Measurements from ENCODE around the gene DLG2.

The DLG2 gene

DNA sequence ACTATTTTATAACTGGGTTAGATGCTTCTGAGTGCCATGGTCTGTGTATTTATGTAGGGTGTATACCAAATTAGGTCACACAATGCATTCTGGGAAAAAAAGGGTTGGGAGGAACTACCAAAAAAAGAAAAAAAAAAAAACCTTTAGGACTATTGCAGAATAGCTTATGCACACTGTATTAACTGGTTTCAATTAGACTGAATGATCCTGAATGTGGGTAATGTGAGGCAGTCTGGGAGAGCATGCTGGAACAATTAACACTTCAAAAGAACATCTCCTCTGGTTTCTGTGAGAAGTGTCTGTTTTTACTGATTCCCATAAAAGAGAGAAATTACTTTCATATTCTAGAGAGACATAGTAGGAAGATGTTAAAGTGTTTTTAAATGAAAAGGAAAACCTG lies 521.3 kb downstream of the DLG2 start:
- H3K9me3 ChIP-seq (ENCODE audit: insufficient read depth, low read length): peaks cover 9% of the 10 kb centered on the region; the same call in 1 of the 2 replicates

DNA sequence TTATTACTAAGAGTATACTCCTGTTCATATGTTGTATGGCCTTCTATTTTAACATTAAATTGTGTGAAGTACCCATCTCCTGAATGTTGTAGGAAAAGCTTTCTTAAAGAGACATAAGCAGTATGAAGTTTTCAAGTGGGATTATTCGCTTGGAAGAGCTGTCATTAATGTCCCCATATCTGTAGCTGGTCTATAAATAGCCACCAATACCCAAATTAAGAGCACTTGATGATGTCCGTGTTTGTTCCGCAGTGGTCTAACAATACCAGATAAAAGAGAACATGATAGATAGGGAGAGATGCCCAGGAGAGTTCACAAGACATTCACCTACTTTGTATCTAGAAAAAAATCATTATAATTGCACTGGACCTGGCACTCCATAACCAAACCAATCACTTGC lies 527.6 kb downstream of the DLG2 start:
- peaks cover 16% of the 10 kb centered on the region for H3K36me3 ChIP-seq (replicated peaks; ENCODE audit: low read depth, low read length)
- no peak for TF ChIP-seq EZH2phosphoT487 (IDR thresholded peaks at IDR 0.05; ENCODE audit: low read depth)
- TF ChIP-seq, protein P1, sequence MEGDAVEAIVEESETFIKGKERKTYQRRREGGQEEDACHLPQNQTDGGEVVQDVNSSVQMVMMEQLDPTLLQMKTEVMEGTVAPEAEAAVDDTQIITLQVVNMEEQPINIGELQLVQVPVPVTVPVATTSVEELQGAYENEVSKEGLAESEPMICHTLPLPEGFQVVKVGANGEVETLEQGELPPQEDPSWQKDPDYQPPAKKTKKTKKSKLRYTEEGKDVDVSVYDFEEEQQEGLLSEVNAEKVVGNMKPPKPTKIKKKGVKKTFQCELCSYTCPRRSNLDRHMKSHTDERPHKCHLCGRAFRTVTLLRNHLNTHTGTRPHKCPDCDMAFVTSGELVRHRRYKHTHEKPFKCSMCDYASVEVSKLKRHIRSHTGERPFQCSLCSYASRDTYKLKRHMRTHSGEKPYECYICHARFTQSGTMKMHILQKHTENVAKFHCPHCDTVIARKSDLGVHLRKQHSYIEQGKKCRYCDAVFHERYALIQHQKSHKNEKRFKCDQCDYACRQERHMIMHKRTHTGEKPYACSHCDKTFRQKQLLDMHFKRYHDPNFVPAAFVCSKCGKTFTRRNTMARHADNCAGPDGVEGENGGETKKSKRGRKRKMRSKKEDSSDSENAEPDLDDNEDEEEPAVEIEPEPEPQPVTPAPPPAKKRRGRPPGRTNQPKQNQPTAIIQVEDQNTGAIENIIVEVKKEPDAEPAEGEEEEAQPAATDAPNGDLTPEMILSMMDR (IDR thresholded peaks at IDR 0.05; ENCODE audit: low read depth, low read length): no peak

More for the DNA sequence above, 521.3 kb downstream of the DLG2 start:
- H3K27me3 ChIP-seq (ENCODE audit: low read depth, low read length): no peaks in the 10 kb centered on the region
- peaks cover 36% of the 10 kb centered on the region for H3K4me1 ChIP-seq (ENCODE audit: low read length)
- H3K27ac ChIP-seq (ENCODE audit: low read length): no peak overlapping the region
- H3K4me2 ChIP-seq (ENCODE audit: low read length): no peak overlapping the region
- H3K4me3 ChIP-seq (ENCODE audit: low read length): no peak overlapping the region
- TF ChIP-seq EZH2phosphoT487 (IDR thresholded peaks at IDR 0.05; ENCODE audit: low read depth): no peak
- TF ChIP-seq, protein P1 (IDR thresholded peaks at IDR 0.05; ENCODE audit: low read depth, low read length): no peak
- no peaks in the 10 kb centered on the region for H4K20me1 ChIP-seq (ENCODE audit: insufficient read depth, low read length)
- peaks cover 3% of the 10 kb centered on the region for H3K36me3 ChIP-seq (replicated peaks; ENCODE audit: low read depth, low read length)
- H3K9ac ChIP-seq (ENCODE audit: low read length): no peak overlapping the region
- no peaks in the 10 kb centered on the region for H3K79me2 ChIP-seq (ENCODE audit: low read length)
- no peak overlapping the region for H2AFZ ChIP-seq (ENCODE audit: low read depth, low read length)

DNA sequence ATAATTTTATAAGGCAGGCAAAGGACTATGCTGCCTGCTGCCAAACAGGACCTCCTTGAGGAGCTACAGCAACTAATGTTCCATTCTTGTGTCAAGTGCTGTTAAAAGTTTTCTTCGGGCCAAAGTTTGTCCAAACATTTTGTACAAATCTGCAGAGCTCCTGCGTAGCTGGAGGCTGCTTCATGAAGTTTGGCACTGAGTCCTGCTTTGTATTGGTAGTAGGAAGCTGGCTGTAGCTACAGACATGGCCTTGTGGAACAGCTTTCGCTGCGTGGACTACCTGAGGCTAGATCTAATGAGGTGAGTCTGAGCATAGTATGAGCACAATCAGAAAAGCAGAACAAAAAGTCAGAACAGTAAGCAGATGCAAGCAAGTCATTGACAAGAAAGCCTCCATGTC lies 528.1 kb downstream of the DLG2 start:
- Histone ChIP-seq H3K9me3 (ENCODE audit: insufficient read depth, low read length) (peaks cover 10% of the 10 kb centered on the region; the same call in 1 of the 2 replicates), H3K4me2 (ENCODE audit: low read length) (no peak overlapping the region), H3K4me1 (ENCODE audit: low read length) (peaks cover 25% of the 10 kb centered on the region), H3K79me2 (ENCODE audit: low read length) (no peaks in the 10 kb centered on the region), H2AFZ (ENCODE audit: low read depth, low read length) (no peak overlapping the region), H3K4me3 (ENCODE audit: low read length) (no peak overlapping the region), H4K20me1 (ENCODE audit: insufficient read depth, low read length) (no peaks in the 10 kb centered on the region), H3K9ac (ENCODE audit: low read length) (no peak overlapping the region), H3K27ac (ENCODE audit: low read length) (no peak overlapping the region), H3K27me3 (ENCODE audit: low read depth, low read length) (no peaks in the 10 kb centered on the region), H3K36me3 (replicated peaks; ENCODE audit: low read depth, low read length) (peaks cover 20% of the 10 kb centered on the region)
- TF ChIP-seq, protein P1 (IDR thresholded peaks at IDR 0.05; ENCODE audit: low read depth, low read length): no peak
- no peak for TF ChIP-seq EZH2phosphoT487 (IDR thresholded peaks at IDR 0.05; ENCODE audit: low read depth)

More for the DNA sequence above, 527.6 kb downstream of the DLG2 start:
- no peak overlapping the region for H3K27ac ChIP-seq (ENCODE audit: low read length)
- H3K79me2 ChIP-seq (ENCODE audit: low read length): no peaks in the 10 kb centered on the region
- H3K4me1 ChIP-seq (ENCODE audit: low read length): peaks cover 21% of the 10 kb centered on the region
- H3K4me3 ChIP-seq (ENCODE audit: low read length): no peak overlapping the region
- no peak overlapping the region for H3K9ac ChIP-seq (ENCODE audit: low read length)
- H3K4me2 ChIP-seq (ENCODE audit: low read length): no peak overlapping the region
- H3K27me3 ChIP-seq (ENCODE audit: low read depth, low read length): no peaks in the 10 kb centered on the region
- H2AFZ ChIP-seq (ENCODE audit: low read depth, low read length): no peak overlapping the region
- H3K9me3 ChIP-seq (ENCODE audit: insufficient read depth, low read length): peaks cover 9% of the 10 kb centered on the region; the same call in 1 of the 2 replicates
- no peaks in the 10 kb centered on the region for H4K20me1 ChIP-seq (ENCODE audit: insufficient read depth, low read length)

- peak overlapping the region; percentile 53 for H3K4me2 ChIP-seq (ENCODE audit: low read length)
- peak overlapping the region; percentile 26; the same call in 1 of the 2 replicates for H3K9ac ChIP-seq (ENCODE audit: low read length)
- peaks cover 20% of the 10 kb centered on the region for H3K36me3 ChIP-seq (replicated peaks; ENCODE audit: low read depth, low read length)
- peaks cover 25% of the 10 kb centered on the region for H3K4me1 ChIP-seq (ENCODE audit: low read length)
- TF ChIP-seq, protein P1 (IDR thresholded peaks at IDR 0.05; ENCODE audit: low read depth, low read length): no peak
- TF ChIP-seq EZH2phosphoT487 (IDR thresholded peaks at IDR 0.05; ENCODE audit: low read depth): no peak
- no peaks in the 10 kb centered on the region for H3K79me2 ChIP-seq (ENCODE audit: low read length)
- no peaks in the 10 kb centered on the region for H4K20me1 ChIP-seq (ENCODE audit: insufficient read depth, low read length)
- H3K4me3 ChIP-seq (ENCODE audit: low read length): peak overlapping the region; percentile 26; the same call in 1 of the 2 replicates
- H3K27me3 ChIP-seq (ENCODE audit: low read depth, low read length): no peaks in the 10 kb centered on the region
- 0 out of 2 replicates have a peak, but pooled peaks cover 3% of the 10 kb centered on the region for H3K9me3 ChIP-seq (ENCODE audit: insufficient read depth, low read length)
- peak overlapping the region; percentile 75 for H2AFZ ChIP-seq (ENCODE audit: low read depth, low read length)
- H3K27ac ChIP-seq (ENCODE audit: low read length): peak overlapping the region; percentile 39; the same call in 1 of the 2 replicates
Observed at GRCh38 chr11:85096939-85097338, 530.2 kb downstream of the DLG2 start.
